DMS114 treated with DMSO at 0.1 percent for 48 hours (cell line): ENCODE measurements around the gene TTC9.
"Not testable (repeated sequence)": the region's sequence is repeated elsewhere in the genome, so short reads cannot be mapped to it uniquely, and the experiment has no call there.

Experiments used
- DNase-seq: peaks from one replicate; lab custom pipeline; 2025; ENCODE audit not compliant: unreplicated experiment; lab: John Stamatoyannopoulos, UW

The TTC9 gene

DNA sequence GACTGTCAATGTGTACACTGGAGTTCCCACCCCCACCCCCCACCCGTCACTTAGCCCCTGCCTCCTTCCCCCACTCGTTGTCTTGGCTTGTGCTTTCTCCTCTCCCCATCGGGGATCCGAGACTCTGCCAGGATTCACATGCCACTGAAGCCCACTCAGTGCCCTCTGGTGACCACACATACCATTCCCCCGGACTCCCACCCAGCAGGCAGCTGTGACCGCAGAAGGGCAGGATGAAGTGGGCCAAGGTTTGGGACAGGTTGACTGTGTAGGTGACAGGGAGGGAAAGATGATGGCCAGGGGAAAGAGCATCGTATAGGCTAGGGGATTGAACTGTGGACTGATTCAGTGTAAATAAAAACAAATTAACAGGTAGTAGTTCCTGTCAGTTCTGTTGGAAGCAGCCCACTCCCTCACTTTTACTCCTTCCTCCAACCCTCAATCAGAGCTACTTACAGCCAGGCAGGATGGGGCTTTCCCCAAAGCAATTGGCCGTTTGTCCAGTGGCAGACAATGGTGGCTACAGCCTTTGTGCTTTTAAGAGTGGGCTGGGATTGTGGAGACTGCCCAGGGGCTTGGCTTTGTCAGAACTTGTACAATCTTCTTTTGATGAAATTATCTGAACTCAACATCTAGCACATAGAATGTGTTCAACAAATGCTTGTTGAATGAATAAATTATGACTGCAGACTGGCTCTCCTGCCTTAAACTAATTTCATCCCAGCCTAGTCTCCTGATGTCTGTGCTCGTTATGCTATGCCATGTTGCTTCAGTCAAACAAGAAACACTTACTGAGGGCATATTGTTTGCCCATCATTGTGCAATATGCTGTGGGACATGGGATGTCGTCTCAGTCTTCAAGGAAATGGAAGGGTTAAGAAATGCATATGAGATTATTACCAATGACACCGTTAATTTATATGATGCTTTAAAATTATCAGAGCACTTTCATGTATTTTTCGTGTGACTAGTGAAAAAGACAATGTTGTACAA is 30.2 kb downstream of the TTC9 start:
- DNase-seq, result no peak

DNA sequence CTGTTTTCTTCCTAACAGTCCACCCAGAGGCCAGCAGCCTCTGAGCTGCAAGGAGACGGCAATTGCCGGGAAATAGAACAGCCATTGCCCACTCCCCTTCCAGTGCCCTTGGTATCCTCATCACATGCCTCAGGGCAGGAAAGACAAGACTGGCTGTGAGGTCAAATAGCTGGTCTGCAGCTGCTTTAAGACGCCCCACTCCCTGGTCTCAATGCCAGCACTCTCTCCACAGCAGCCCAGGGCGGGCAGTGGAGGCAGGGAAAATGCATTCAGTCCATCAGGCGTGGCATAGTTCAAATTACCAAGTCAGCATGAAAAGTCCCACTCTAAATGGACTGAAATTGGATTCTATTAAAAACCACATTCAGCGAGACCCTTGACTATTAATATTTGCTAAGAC is 35.6 kb downstream of the TTC9 start:
- no peak for DNase-seq

DNA sequence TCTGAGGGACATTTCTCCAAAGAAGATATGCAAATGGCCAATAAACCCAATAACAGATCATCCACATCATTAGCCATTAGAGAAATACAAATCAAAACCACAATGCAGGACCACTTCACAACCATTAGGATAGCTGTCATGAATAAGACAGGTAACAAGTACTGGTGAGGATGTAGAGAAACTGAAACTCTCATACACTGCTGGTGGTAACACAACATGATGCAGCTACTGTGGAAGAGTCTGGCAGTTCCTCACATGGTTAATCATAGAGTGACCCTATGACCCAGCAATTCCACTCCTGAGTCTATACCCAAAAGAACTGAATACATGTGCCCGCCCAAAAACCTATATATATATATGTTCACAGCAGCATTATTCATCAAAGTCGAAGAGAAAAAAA is 39.0 kb downstream of the TTC9 start:
- DNase-seq, result no peak

DNA sequence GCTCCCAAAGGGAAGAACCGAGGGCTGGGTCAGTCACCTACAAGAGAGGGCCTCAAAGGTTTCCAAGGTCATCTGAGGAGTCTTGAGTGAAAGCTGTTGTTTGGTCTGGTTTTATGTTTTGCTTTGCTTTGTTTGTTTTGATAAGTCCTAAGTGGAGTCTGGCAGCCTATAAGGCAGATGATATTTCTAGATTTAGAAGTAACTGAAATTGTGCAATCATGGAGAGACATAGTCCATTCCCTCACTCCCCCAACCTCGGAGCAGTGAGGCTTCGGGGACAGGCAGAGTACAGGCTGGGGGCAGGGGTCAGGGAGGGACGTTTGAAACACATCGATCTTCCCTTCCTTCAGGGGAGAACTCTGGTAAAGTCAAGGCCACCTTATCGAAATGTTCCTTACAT is 42.3 kb downstream of the TTC9 start:
- no peak for DNase-seq

DNA sequence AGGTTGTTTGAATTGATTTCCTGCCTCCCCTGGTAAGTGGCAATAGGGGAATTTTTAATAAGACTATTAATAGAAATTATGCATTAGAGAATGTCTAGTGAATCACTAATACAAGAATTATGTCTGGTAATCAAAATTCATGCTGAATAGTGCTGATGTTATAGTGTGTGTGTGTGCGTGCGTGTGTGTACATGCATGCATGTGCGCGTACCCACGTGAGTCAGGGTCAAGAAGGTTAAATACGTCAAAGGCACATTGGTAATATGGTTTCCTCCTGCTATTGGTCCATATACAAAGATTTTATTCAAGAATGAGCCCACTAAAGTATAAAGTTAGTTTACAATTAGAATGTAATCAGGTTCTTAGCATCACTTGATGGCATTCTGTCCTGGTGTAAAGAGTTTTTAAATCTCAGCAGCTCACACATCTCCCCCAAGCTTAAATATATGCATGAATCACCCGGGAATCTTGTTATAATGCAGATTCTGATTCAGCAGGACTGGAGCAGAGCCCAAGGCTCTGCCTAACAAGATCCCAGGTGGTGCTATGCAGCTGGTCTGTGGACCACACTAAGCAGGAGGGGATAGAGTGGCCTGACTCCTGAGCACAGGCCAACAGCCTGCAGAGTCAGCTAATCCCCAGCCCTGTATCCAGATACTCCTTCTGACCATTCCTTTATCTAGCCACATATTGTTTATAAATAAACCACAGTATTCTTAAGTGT is 43.9 kb downstream of the TTC9 start:
- no peak for DNase-seq

DNA sequence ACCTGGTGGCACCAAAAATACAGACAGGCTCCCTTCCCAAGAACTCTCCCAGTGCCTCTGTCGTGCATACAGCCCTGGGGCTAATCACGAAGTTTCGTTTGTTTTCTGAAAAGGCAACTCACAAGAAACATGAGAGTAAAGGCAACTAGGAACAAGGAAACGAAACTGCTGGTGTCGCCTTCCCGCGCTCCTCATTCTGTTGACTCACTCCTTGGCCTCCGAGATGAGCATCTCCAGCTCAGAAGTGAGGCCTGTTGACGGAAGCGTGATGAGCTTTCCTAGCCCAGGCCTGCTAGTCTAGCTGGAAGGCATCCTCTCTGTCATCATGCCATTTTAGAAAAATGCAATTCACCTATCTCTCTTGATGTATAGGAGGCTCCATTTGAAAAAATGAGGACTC is 50.5 kb downstream of the TTC9 start:
- DNase-seq, result no peak

DNA sequence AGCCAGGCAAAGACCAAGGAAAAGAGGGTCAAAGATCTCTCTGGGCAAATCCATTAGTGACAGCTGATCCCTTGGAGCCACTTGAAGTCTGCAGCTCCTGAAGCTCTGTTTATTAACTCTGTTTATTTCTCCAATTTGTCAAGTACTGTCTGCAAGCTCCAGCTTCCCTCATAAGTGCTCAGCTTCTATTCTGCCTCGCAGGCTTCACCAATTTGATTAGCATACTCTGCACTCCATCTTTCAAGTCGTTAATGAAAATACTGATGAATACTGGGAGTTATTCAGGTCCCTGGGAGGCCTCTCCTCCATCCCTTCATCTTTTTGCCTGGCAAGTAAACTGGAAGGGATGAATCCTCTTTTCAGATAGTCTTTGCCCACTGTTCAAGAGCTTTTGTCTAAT is 54.3 kb downstream of the TTC9 start:
- no peak for DNase-seq

DNA sequence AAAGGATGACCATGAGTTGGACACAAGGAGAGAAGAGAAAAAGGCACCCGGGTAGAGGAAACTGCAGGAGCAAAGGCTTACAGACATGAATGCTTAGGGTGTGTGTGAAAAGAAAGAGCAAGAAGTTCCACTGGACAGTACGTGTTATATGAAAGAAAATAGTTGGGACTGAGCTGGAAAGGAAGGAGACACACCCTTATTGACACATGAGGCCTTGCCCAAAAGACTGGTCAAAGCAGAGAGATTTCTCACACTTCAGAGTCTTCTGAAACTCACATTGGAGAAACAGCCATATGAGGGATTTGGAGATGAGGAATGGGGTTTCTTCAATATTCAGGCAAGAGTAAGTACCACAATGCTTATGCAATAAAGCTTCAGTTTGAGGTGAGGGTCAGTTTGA is 56.0 kb downstream of the TTC9 start:
- no peak for DNase-seq

DNA sequence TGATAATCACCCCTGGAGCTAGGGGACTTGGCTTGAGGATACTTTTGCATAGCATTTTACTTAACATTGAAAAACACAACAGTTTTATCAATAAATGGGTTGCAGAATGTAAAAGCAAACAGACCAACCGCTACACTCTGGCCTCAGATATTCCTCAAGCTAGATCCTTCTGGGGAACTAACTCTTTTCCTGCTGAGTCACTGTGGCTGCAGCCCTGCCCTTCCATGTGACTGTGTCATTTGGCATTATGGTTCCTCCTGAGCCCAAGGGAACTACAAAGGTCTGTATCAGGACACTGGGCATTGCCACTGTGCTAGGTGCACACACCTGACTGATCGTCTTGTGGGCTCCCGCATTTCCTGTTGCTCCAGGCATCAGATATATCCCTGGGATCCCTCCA is 56.6 kb downstream of the TTC9 start:
- no peak for DNase-seq

DNA sequence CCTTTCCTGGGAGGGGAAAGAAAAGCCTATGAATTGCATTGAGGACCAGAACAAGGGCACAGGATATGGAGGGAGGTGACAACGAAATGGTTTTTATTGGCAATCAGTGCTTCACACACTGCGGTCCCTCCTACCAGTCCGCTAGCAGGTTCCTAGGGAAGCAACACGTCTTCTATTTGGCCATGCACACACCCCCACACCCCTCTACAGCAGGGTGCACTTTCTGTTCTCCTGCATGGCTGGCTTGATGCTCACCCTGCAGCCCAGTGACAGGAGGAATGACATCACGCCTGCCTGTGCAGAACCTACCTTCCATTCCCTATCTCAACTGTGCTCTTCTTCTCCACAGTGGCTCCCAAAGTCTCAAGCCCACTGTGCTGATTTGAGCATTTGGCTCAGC is 57.9 kb downstream of the TTC9 start:
- DNase-seq, result no peak

DNA sequence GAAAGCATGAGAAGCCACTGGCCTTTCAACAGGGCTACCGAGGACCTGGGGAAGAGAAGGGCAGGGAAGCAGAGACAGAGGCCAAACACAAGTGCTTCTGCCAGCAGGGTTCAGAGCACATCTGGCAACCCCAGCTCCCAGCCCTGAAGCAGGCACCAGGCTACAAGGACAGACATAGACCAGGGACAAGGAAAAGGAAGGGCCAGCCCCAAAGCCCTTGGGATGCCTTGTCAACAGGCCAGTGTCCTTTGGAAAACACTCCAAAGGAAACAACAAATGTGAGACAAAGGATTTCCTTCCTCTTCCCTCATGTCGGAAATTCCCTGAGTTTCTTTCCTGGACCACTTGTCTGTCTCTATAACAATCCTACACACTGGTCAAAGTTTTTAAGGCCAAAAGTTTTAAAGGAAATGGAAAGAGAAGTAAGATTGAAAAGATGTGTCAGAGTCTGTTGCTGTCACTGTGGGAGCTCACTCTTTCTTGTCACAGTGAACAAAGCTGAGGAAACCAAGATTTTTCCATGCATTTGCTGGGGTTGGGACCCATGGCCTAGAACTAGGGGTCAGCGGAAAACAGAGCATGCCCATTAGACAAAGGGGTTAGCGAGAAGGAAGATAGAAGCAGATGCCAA is 59.4 kb downstream of the TTC9 start:
- DNase-seq, result no peak

DNA sequence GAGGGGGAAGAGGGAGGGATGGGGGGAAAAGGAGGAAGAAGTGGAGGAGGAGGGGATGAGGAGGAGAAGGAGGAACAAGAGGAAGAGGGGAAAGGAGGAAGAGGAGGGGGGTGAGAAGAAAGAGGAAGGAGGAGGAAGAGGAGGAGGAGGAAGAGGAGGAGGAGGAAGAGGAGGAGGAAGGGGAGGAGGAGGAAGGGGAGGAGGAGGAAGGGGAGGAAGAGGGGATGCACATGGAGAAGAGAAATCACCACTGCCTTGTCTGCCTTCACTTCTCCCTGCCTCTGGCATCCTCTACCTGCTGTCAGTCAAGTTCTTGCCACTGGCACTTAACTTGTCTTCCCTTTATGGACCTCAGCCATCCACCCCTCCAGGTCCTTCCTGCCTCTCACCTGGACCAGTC is 59.9 kb downstream of the TTC9 start:
- DNase-seq, result no peak

DNA sequence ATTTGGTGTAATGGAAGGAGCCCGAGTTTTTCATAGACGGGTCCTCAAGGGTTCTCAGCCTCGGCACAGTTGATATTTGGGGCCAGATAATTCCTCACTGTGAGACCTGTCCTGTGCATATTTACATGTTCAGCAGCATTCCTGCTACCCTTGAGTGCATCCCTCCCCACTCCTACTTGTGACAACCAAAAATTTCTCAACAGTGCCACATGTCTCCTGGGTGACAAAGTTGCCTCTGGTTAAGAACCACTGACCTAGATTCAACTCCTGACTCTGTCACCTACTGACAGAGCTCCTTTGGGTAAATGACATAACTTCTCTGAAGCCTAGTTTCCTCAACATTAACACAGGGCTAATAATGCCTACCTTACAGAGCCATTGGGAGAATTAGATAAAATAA is 60.4 kb downstream of the TTC9 start:
- DNase-seq, result no peak

DNA sequence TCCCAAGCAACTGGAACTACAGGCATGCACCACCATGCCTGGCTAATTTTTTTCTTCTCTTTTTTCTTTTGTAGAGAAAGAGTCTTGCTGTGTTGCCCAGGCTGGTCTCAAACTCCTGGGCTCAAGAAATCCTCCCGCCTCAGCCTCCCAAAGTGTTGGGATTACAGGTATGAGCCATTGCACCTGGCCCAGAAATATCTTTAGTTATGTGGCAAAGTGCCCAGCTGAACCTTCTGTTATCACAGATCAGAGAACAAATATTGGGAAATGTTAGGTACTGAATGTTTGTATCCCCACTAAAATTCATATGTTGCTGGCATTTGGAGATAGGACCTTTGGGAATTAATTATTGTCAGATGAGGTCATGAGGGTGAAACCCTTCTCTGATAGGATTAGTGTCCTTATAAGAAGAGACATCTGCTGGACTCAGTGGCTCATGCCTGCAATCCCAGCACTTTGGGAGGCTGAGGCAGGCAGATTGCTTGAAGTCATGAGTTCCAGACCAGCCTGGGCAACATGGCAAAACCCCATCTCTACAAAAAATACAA is 62.0 kb downstream of the TTC9 start:
- DNase-seq, result not testable (repeated sequence)

DNA sequence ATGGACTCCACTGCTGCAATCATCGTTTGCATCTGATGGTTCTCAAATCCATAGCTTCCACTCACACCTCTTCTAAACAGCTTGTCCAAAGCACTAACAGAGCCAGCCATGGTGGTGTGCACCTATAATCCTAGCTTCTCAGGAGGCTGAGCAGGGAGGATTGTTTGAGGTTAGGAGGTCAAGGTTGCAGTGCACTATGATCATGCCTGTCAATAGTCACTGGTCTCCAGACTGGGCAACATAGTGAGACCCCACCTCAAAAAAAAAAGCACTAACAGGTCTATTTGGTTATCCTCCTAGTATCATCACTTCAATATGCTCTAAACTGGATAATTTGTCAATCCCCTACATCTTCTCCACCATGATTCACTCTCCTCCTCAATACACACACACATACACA is 63.2 kb downstream of the TTC9 start:
- no peak for DNase-seq

DNA sequence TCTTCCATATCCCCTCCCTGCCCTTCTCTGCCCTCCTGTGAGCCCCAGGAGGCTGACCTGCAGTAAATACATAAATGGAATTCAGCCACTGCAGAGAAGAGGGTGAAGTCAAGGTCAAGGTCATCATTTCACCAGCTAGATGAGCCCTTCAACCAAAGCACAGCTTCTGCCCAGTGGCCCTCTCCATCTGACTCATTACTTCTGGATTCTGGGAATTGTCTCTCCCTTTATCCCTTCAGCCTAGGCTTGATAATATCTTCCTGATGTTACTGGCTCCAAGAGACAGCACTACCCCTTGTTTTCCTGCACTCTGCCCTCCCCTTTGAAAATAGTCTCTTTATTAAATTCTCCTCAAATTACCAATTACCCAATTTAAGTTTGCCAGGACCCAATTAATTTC is 64.5 kb downstream of the TTC9 start:
- DNase-seq, result no peak

DNA sequence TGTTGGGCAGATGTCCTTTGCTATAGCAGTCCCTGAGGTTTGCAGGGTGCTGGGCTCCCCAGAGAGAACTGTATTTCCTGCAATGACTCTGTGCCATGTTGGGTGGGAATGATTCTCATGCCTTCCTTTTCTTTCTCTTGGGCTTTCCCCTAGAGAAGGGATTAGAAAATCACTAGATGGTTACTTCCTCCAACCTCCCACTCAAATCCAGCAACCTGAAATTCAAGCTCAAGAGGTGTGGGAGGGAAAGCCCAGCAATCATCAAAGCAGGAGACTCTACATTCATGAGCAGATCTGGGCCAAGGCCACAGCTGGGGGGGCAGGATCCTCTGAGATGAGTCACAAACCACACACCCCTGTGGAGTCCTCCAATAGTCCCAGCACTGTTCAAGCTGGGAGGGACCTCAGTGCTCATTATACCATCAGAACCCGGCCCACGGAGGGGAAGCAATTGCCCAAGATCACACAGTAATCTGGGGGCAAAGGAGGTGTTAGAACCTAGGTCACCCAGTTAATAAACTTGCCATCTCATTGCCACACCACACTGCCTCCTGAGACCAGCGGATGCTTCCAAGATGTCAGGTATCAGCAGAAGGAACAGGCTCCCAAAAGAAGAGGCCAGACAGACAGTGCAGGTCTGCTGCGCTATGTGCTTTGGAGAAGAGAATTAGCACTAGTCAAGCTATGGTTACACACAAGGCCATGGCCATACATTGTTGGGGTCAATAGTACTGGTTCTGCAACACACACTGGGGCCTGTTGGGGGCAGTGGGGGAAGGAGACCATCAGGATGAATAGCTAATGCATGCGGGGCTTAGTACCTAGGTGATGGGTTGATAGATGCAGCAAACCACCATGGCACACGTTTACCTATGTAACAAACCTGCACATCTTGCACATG is 65.7 kb downstream of the TTC9 start:
- no peak for DNase-seq

DNA sequence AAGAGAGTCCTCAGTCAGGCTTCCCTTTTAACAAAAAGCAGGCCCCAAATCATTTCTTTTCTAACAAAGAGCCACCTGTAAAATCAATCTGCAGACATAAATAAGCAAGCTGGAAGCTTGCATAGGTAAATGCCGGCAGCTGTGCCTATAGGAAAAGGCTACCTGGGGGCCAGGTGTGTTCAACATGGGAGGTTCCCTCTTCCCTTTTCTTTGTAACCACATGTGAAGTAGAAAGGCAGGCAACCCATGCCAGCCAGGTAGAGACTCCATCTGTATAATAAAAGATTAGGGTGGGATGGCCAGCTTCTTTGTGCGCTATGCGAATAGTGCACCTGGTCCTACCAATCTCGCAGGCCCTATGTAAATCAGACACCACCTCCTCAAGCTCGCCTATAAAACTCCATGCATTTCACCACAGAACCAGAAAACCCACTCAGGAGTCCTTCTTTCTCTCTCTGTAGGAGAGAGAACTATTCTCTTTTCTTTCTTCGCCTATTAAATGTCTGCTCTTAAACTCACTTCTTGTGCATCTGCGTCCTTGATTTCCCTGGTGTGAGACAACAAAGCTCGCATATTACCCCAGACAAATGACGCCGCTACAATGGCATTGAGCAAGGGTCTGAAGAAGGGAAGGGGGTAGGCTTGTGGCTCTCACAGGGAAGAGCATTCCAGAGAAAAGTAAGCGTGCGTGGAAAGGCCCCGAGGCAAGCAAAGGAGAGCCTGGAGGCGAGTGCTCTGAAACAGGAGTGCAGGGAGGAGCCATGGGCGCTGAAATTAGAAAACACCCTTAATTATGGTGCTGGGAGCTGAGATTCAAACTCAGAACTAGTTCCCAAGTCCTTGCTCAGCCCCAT is 67.2 kb downstream of the TTC9 start:
- no peak for DNase-seq

DNA sequence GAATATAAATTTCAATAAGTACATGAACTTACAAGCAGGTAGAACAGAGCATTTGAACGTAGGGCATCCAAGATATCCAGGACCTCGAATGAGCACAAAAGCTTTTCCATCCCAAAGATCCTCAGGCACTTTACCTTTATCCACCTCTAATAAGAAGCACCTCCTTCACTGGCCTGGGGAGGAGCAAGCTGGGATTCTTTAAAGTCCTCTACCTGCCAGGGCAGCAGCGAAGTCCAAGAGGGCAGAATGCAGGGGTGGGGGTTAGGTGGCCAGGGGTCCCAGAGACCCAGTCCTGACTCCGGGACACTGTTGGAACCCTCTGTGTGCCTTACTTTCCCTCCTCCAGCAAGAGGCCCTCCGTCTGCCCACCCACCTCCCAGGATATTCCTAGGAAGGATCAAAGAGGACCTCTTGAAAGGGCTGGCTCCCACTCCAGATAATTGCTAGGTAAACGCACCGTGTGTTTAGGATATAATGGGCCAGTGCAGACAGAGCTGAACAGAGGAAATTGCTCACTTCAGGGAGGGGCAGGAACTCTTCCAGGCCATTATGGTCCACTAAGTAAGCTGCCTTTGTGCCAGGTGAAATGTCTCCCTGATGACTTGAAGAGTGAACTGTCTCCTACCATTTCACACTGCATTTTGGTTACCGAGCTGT is 68.1 kb downstream of the TTC9 start:
- DNase-seq, result no peak
